H54 (cell line): ENCODE results near the gene SLC11A1.

Experiments used
- DNase-seq: peaks from one replicate; pipeline ENCODE4 v3.0.0; 2011; ENCODE audit warnings: low spot score, mixed read lengths; ENCODE audit not compliant: insufficient read length
- FAIRE-seq: peaks from 3 replicates; lab custom pipeline; 2011; peaks lifted over from hg19 to GRCh38; lab: Jason Lieb, UNC
- POLR2A ChIP-seq: IDR thresholded peaks from 2 replicates; pipeline ENCODE4 v1.6.1; 2011; ENCODE audit warnings: low read depth, mild to moderate bottlenecking, low read length

SLC11A1 gene

GRCh38 chr2:218436992-218437391 is 54.9 kb downstream of the SLC11A1 start:
- no peak for DNase-seq
- no peak for TF ChIP-seq POLR2A
- no peak for FAIRE-seq

- no peak for FAIRE-seq
- no peak for TF ChIP-seq POLR2A
- DNase-seq: no peak
Measured at GRCh38 chr2:218437969-218438368, 55.9 kb downstream of the SLC11A1 start.

- TF ChIP-seq POLR2A: no peak
- FAIRE-seq (no peak), DNase-seq (no peak)
Measured at GRCh38 chr2:218438596-218438995, 56.5 kb downstream of the SLC11A1 start.

- DNase-seq (no peak), FAIRE-seq (no peak)
- no peak for TF ChIP-seq POLR2A
Measured at GRCh38 chr2:218444692-218445357, 62.8 kb downstream of the SLC11A1 start.

GRCh38 chr2:218445602-218446001 is 63.5 kb downstream of the SLC11A1 start:
- no peak for TF ChIP-seq POLR2A
- no peak for DNase-seq
- FAIRE-seq: no peak
